Activated CD4-positive, CD25-positive, alpha-beta regulatory T cell treated with anti-CD3 and anti-CD28 coated beads, Interleukin-2, amount 50 U/mL, for 72 hours (primary cell): Measurements from ENCODE around the gene MAN2B2.

Source experiments
- DNase-seq: peaks from one replicate; pipeline ENCODE4 v3.0.0; 2021

The MAN2B2 gene

DNA sequence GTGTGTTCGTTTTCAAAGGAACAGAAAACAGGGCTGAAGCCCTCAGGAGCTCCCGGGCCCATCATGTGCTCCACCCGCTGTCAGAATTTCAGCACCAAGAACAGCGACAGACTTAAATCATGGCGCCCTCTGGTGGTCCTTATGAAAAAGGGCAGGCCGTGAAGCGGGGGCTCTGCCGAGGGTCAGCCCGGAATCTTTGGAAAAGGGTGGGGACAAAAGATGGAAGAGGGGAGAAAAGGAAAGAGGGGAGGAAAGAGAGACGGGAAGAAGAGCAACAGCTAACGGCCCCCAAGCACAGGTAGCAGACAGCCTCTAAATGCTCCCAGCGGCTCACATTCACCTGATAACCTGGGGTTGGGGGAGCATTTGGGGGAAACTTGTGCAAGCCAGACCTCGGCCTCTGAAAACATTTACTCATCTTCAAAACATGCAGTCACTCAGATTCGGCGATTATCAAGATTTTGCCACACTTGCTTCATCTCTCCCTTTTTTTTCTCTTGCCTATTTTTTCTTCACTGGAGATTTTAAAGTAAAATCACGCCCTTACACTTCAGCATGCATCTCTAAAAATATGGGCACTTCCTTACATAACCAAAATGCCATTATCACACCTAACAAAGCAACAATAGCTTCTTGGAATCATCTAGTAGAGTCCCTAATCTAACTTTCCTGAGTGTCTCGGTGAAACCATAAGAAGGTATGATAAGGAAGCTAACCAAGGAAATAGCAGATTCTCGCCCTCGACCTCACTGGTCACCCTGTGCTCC, 28.1 kb upstream of the MAN2B2 start:
- peak; percentile 44 for DNase-seq

DNA sequence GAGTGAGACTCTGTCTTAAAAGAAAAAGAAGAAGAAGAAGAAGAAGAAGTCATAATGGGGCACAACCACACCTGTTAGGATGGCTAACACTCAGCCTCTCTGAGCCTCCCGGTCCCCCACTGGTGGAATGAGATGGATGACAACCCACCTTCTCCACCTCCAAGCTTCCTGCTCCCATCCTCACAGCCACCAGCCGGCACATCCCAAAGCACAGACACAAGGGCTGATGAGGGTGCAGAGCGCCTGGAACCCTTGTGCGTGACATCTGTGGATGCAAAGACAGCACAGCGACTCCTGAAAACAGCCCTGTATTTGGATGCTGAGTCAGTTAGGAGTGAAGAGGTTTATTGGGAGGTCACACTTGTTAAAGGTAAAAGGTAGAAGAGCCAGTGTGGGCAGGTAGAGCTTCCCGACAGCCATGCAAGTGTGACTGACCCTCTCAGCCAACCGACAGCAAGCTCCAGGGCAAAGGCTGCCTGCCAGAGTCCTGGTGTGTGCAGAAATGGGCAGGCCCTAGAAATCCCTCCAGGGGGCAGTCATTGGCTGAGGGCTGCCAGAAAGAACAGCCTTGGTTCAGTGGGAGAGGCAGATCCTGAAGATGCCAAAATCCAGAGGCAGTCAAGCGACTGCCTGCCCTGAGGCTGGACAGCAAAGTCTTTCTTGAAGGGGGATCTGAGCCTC, 26.6 kb upstream of the MAN2B2 start:
- DNase-seq = no peak

DNA sequence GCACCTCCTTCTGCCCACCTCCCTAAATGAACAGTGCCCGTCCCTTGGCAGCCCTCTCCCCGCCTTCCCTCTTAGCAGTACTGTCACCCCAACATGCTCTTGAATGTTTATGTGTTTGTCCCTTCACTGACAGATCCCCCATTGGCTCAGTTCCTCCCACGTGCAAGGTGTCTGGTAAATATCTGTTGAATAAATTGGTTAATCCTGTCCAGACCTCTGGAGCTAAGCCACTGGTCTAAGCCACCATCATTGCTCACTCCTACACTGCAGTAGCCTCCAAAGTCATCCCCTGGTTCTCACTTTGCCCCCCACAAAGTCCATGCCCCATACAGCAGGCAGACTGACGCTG, 26.1 kb upstream of the MAN2B2 start:
- no peak for DNase-seq

DNA sequence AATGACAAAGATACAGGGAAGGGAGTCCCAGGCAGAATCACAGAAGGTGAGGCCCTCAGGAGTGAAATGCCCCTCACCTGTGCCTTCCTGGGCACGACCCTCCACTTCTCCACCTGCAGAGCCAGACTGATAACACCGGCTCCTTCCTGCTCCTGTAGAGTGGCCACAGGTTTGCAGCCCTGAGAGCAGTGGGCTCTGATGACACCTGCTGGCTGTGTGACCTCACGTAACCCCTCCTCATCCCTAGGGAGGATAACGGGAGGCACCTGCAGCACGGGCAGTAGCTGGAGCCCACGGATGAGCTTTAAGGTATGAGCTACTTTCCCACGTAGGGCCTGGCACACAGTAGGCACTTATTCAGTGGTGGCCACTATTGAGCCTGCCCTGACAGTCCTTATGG, 25.5 kb upstream of the MAN2B2 start:
- no peak for DNase-seq

DNA sequence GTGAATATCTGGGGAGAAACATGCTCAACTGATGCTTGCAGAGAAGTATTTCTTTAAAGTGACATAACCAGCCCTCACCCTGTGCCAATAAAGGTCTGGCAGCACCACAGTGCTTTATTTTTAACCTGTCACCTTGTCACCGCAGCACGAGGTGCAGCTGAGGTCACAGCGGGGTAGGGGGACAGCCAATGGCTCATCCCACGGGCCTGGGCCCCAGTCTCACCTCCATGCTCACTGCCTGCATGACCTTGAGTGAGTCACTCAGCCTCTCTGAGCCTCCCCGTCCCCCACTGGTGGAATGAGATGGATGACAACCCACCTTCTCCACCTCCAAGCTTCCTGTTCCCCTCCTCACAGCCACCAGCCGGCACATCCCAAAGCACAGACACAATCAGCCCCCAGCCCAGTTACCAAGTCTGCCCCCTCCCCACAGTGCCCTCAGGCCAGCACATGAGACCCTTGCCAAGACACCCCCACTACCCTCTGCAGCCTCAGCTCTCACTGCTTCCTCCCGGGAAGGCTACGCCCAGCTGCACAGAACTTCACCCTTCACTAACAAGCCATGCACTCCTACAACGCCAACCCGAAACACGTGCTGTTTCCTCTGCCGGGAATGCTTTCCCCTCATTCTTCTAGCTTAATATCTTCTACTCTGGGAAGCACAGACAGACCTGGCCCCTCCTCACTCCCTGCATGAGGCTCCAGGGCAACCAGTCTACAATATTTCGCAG, 24.9 kb upstream of the MAN2B2 start:
- no peak for DNase-seq

DNA sequence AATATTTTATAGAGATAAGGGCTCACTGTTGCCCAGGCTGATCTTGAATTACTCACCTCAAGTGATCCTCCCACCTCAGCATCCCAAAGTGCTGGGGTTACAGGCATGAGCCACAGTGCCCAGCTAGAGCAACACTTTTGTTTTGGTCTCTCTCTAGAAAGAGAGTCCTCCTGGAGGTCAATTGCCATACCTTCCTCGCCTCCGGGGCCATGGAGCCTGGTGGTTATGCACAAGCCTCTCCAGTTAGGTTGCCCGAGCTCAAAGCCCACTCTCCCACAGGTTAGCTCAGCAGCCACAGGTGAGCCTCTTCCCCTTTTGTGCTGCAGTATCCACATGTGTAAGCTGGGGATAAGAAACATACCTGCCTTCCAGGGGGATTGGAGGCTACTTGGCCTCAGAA, 24.2 kb upstream of the MAN2B2 start:
- no peak for DNase-seq

DNA sequence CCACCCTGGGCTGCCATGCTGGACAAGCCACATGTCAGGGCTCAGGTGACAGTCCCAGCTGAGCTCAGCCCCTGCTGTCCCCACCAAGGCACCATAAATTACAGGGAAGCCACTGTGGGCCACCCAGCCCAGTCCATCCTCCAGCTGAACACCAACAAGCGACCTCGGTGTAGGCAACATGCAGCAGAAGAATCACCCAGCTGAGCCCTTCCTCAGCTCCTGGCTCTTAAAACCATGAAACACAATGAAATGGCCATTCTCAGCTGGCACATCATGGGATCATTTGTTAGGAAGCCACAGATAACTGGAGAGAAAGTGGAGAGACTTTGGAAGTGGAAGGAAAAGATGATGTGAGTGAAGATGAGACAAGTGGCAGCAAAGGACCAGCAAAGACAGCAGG, 23.3 kb upstream of the MAN2B2 start:
- DNase-seq = no peak

DNA sequence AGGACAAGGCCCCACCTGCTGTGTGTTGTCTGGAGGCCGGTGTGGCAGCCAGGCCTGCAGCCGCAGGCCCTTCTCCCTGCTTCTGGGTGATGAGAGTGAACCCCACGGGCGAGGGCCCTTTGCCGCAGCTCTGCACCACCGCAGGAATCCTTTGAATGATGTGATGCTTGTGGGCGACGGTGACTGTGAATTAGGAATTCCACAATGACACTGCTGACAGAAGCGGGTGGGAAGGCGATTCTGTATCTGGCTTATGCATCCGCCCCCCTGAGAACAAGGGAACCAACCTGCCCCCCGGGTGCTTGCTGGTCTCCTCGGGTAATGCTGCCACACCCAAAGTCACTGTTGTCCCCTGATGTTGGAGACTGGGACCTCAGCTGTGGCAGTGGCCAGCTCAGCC, 19.5 kb upstream of the MAN2B2 start:
- DNase-seq = no peak

DNA sequence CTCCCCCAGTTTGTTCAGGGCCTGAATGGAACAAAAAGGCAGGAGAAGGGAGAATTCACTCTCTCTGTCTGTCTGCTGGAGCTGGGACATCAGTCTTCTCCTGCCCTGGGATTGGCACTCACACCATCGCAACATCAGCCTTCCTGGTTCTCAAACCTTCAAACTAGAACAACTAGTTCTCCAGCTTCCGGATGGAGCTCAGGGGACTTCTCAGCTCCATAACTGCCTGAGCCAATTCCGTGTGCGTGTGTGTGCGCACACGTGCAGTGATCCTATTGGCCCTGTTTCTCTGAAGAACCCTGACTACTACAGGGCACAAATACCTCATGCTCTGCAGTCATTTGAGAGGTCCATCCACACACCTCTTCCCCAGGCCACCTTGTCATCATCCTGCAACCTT, 18.7 kb upstream of the MAN2B2 start:
- no peak for DNase-seq

DNA sequence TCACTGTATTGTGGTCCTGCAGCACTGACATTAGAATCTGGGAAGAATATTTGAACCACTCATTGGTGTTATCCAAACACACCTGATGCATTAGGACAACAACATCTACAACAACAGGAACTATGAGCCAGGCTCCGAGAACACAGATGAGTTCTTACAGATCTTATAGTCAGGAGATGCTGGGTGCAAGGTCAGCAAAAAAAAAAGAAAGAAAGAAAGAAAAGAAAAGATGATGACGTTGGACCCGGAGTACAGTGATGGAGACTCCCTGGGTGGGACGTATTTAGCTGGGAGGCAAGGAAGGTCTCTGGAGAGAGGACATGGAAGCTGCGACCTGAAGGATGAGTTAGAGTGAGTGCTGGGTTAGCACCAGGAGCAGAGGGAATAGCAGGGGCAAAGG, 17.8 kb upstream of the MAN2B2 start:
- no peak for DNase-seq

DNA sequence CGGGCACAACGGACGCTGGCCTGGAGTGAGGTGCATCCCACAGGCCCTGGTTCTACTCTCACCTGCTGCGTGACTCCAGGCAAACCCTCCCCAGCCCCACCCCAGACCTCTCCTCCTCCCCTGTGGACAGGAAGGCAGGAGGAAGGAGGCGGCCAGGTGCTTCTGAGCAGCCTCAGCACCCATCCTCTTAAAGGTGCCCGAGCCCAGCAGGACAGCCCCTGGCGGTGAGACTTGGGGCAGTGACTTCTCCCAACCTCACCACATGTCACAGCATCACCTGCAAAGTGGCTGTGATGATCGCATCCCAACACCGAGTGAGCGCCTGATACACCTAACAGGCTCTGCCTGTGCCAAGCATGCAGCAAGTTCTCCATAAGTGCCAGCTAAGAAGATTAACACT, 17.1 kb upstream of the MAN2B2 start:
- DNase-seq = no peak

DNA sequence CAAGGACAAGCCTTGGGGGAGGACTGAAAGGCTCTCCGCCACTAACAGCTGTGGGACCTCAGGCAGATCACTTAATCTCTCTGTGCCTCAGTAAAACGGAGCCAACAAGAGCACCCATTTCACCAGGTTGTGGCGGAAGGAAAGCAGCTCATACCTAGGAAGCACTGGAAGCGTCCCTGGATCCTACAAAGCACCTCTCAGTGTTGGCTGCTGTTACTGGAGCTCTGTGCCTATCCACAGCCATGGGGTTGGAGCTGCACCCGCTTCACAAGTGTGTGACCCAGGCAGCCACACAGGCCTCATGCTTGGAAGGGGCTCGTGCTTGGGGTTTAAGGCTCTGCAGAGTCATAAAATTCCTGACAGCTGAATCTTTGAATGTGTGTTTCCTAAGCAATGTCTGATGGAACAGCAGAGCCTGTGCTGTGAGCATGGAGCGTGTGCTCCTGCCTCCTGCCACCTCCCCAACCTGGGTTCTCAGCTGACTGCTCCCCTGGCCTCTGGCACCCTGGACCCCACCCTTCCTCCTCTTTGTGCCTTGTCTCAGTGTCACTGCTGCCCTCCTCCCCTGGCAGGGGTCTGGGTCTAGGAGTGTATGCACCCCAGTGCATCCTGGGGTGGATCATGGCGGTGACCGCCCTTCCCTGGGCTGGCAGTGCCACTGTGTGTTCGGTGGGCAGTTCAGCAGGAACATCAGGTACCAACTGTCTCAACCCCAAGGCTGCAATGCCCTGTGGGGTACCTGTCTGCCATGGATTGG, 14.4 kb upstream of the MAN2B2 start:
- no peak for DNase-seq

DNA sequence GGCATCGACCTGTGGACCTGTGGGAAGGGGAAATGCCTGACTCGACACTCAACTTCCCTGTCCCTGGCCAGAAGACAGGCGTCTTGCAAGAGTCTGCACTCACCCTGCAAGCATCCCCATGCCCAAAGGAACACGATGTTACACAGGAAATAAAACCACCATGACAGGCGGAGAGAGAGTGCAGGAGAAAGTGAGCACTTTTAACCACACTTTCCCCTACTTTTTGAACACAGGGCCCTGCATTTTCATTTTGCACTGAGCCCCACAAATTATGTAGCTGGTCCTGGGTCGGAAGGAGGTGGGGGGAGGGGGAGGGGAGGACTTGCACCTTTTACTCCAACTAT, 13.8 kb upstream of the MAN2B2 start:
- DNase-seq = no peak

DNA sequence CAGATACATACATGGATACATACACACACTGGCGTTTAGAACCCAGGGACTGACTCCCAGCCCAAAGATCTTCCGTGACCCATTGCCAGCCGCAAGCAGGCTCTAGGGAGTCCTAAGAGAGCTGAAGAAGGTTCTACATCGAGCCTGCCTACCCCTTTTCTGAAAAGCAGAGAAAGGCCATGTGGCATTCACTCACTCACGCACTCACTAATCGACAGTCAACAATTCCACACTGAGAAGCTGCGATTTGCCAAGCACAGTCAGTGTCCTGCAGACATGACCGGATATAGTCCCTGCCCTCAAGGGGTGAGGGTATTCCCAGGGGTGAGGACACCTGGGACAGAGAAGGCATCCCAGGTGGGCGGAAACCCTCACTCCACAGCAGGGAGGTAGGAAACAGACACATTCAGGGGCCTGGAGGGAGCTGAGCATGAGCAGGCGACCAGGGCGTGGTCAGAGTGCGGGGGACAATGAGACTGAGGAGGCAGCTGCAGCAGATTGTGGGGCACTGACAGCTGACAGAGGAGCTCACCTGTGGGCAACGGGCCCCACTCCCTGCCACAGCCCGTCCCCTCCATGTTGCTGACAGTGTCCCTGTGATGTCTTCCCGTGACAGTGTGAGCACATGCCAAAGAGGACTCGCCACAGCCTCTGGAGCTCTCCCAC, 13.2 kb upstream of the MAN2B2 start:
- no peak for DNase-seq

DNA sequence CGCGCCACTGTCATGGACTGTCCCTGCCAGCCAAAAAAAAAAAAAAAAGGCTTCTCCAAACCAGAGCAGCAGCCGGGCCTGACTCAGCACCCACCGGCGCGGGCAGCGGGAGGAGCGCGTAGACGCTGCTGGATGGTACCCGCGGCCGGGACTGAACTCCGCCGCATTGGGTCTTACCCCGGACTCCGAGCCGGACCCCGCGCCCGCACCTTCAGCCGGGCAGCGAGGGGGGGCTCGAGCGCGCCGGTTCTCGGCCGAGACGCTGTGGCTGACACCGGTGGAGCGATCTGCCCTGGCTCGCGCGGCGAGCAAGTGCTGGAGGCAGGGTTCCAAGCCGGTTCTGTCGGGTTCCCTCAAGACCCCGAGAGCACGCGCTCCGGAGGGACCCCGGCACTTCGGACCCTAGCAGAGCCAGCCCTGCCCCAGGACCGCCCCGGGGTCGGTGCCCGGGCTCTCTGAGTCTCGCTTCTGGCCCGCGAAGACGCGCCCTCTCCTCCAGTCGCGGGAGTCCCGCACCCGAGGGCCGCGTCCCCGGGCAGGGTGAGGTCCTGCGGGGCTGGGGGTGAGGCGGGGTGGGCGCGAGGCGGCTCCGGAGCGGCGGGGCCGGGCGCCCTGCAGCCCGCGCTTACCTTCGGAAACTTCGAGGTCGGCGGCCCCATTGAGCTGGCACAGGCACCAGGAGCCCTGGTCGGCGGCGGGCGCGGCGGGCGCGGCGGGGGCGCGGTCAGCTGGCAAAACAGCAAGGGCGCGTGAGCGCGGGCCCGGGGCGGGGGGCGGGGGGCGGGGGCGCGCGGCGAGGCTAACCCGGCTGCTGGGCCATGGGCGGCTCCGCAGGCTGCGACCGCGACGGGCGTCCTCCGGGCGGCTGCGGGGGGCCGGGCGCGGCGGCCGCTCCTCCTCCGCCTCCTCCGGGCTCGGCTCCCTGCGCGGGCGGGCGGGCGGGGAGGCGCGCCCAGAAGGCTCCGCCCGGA, 11.8 kb upstream of the MAN2B2 start:
- DNase-seq = no peak

DNA sequence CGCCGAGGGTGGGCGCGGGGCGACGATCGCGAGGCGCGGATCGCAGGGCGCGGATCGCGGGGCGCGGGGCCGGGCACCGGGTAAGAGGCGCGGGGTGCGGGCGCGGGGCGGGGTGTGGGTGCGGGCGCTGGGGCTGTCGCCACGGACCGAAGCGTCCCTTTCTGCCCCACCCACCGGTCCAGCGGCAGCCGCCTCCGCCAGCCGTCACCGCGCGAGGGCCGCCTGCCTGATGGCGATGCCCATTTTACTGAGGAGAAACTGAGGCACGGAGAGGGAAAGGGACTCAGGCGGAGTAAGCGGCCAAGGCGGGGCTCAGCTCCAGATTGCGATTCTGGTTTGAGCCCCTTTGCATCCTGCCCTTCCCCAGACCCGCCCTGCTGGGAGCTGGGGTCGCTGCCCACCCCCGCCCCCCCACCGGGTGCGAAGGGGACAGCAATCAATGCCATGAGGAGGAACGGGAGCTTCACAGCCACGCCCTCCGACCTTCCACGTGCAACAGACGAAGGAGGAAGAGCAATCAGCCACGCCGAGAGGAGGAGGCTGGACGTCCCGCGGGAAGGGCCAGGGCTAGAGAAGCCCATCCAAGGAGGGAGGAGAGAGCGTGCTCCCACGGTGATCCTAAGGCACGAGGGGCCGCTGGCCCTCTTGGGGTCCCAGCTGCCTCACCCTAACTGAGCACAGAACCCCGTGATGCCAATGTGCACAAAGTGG, 10.9 kb upstream of the MAN2B2 start:
- no peak for DNase-seq

DNA sequence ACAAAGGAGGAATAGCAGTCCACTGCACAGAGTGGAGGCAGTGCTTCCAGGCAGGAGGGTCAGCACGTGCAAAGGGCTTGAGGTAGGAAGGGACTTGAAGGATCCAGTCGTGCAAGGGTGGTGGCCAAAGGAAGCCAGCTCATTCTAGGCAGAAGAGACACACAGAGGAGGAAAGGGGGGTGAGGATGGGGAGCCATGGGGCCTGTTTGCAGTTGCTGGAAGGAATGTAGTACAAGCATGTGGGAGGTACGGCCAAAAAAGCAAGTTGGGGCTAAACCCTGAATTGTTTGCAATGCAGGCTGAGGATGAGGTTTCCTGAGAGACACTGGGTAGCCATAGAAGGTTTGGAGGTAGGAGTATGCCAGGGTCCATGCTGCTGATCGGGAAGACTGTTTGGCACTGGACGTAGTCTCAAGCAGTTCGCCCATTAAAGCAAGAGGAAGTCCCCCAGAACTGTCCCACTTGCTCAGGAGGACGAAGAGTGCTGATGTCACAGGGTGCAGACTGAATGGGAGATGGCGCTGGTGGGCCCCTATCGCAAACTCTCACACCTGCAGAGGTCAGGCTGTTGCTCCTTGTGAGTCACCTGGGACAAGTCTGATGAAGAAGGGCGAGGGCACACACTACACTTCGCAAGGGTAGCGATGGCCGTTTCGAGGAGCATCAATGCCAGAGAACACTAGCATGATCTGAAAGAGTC, 9.1 kb upstream of the MAN2B2 start:
- DNase-seq = no peak

DNA sequence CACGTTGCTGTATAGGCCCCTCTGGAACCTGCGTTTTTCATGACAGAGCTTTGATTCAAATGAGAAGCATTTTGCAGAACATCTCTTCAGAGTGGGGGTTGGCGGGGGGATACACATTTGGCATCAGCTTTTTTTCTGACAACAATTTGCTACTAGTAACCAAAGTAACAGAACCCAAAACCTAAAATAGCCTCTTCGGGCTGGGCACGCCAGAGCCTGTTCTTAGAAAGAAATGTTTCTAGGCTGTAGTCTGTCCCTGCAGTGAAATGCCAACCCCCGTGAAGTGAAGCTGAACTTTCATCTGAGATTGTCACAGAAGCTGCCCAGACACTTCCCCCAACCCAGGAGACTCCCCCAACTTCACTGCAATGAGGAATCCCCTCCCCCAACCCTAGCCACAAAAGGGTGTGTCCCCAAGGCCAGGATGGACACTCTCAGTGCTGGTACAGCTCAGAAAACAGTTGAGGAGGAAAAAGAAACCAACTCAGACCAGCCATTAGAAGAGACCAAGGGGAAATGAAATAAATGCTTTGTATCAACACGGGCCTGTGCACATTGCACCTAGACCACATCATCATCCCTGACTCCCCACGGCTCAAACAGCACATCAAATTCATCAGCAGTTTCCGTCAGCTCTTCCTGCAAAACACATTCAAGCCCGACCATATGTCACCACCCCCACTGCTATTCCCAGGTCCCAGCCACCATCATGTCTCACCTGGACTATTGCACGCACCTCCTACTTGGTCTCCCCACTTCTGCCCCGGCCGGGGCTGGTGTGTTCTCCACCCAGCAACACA, 8.4 kb upstream of the MAN2B2 start:
- DNase-seq = no peak

DNA sequence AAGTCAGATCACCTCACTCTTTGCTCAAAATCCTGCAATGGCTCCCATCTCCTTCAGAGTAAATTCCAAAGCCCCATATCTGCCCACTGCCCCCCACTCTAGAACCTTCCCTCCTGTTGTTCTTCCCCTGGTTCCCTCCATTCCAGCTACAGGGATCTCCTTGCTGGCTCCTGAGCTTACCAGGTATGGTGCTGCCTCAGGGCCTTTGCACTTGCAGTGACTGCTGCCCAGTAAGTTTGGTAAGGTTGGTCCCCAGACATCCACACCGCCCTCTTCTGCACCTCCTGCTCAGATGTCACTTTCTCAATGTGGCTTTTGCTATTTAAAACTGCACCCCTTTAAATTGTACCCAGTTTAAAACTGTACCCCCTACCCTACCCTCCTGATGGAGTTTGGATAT, 7.8 kb upstream of the MAN2B2 start:
- no peak for DNase-seq

DNA sequence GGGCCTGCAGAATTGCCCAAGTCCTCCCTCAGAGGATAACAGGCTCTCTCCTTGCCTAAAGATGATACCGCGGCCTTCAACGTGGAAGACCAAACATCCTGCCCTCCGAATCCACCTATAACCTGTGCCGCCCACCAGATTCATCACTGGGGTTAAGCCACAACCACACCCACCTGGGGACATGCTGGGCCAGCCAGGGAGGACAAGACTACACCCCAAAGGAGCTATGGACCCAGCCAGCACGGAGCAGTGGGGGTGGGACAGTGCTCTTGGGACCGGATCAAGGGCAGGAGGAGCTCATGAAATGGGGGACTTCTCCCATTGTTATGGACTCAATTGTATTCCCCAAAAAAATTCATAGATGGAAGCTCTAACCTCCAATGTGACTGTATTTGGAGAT, 6.8 kb upstream of the MAN2B2 start:
- DNase-seq = no peak
